ENCODE data around the gene ARL14. TPM values are rescaled to one million over a fixed set of nuclear protein-coding genes. Genes with fewer than 3 reads are reported as not detected.

The ARL14 gene
- total RNA-seq, 1 donor from 2014 or later: not detected

DNA sequence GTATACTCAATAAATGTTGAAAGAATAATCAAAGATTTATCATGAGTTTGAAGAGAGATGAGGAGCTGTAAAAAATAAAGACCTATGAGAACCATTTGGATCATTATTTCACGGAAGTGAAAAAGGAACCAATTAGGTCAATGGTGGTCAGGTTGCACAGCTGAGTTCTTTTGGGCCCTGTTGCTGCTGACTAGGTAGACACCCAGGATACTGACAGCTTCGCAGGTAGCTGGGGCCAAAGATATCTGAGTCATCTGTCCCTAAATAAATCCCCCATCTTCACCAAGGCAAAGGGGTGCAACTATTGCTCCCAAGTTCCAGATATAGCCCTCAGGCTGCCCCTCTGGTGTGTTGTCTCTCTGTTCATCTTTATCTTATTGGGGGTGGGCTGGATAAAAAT, 5.0 kb upstream of the ARL14 start:
- H2AFZ ChIP-seq (replicated peaks): no peak overlapping the region
- DNase-seq (ENCODE audit: low spot score): no peak
- no peak overlapping the region for H3K4me2 ChIP-seq
- Mint-ChIP-seq H3K27ac (no peak overlapping the region), H3K36me3 (no peaks in the 10 kb centered on the region), H3K4me3 (no peak overlapping the region), H3K9me3 (no peaks in the 10 kb centered on the region), H3K4me1 (peaks cover 14% of the 10 kb centered on the region), H3K27me3 (ENCODE audit: insufficient read depth, low read depth) (no peaks in the 10 kb centered on the region)
- H4K20me1 ChIP-seq (ENCODE audit: low read depth): no peaks in the 10 kb centered on the region
- no peak overlapping the region for H3K4me3 ChIP-seq
- H3K79me2 ChIP-seq (ENCODE audit: low read depth): no peaks in the 10 kb centered on the region
- no peaks in the 10 kb centered on the region for H3K9me3 ChIP-seq (ENCODE audit: low read depth)
- H3K27ac ChIP-seq: no peak overlapping the region
- H3K36me3 ChIP-seq: no peaks in the 10 kb centered on the region
- H3K9ac ChIP-seq: no peak overlapping the region
- no peaks in the 10 kb centered on the region for H3K27me3 ChIP-seq
- H3F3A ChIP-seq (ENCODE audit: low read depth): peaks cover 13% of the 10 kb centered on the region
- peaks cover 9% of the 10 kb centered on the region for H3K4me1 ChIP-seq
- no peak for TF ChIP-seq EZH2phosphoT487 (IDR thresholded peaks at IDR 0.05)
- no peak for TF ChIP-seq EZH2 (IDR thresholded peaks at IDR 0.05)
- TF ChIP-seq, protein P1, sequence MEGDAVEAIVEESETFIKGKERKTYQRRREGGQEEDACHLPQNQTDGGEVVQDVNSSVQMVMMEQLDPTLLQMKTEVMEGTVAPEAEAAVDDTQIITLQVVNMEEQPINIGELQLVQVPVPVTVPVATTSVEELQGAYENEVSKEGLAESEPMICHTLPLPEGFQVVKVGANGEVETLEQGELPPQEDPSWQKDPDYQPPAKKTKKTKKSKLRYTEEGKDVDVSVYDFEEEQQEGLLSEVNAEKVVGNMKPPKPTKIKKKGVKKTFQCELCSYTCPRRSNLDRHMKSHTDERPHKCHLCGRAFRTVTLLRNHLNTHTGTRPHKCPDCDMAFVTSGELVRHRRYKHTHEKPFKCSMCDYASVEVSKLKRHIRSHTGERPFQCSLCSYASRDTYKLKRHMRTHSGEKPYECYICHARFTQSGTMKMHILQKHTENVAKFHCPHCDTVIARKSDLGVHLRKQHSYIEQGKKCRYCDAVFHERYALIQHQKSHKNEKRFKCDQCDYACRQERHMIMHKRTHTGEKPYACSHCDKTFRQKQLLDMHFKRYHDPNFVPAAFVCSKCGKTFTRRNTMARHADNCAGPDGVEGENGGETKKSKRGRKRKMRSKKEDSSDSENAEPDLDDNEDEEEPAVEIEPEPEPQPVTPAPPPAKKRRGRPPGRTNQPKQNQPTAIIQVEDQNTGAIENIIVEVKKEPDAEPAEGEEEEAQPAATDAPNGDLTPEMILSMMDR (IDR thresholded peaks at IDR 0.05): no peak

DNA sequence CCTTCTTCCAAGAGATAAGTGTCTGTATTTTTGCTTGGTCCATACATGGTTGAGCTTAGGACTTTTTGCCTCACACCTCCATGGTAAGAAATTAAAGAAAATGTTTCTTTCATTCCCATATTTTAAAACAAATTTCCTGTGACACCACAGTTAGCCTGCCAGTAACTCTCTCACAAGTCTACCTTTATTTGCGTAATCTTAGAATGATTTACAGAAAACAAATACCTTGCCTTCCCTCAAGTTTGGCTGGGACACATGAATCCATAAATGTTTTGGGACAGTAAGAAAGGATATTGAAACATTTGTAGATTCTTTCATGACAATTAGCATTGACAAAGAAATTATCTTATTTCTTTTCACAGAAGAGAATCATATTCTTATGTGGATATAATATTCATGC, 3.8 kb upstream of the ARL14 start:
- no peaks in the 10 kb centered on the region for H3K27me3 Mint-ChIP-seq (ENCODE audit: insufficient read depth, low read depth)
- H3K4me1 Mint-ChIP-seq: peaks cover 20% of the 10 kb centered on the region
- no peaks in the 10 kb centered on the region for H3K36me3 Mint-ChIP-seq

DNA sequence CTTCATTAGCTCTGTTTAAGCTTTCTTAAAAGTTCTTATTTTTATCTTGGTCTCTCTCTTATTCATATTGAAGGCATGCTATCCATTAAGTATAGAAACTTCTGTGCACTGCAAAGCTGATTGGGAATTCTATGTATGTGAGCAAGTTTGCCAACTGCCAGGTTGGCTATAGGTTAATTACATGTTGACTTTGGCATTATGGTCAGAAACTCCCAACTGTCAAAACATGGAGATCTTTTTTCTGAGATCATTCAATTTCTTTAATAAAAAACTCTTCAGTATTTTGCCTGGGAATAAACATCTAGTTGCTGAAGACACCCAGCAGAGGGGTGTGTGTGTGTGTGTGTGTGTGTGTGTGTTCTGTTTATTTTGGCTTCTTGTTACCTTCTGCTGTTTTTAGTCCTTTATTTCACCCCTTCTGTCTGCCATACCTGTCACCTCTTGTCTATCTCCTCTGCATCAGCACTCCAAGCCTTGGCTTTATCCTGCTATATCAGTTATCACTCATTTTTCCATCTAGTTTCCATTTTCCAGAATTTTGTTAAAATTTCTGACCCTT, 1.3 kb upstream of the ARL14 start:
- Mint-ChIP-seq H3K9me3 (no peaks in the 10 kb centered on the region), H3K4me1 (peaks cover 22% of the 10 kb centered on the region), H3K27ac (no peak overlapping the region), H3K4me3 (no peak overlapping the region), H3K36me3 (no peaks in the 10 kb centered on the region), H3K27me3 (ENCODE audit: insufficient read depth, low read depth) (no peaks in the 10 kb centered on the region)
- Histone ChIP-seq H3K4me2 (no peak overlapping the region), H3K9me3 (ENCODE audit: low read depth) (no peaks in the 10 kb centered on the region), H3K9ac (no peak overlapping the region), H3K27ac (no peak overlapping the region), H3K4me3 (no peak overlapping the region), H3K27me3 (no peaks in the 10 kb centered on the region), H3K4me1 (peaks cover 12% of the 10 kb centered on the region), H2AFZ (replicated peaks) (no peak overlapping the region), H4K20me1 (ENCODE audit: low read depth) (no peaks in the 10 kb centered on the region), H3F3A (ENCODE audit: low read depth) (no peaks in the 10 kb centered on the region), H3K79me2 (ENCODE audit: low read depth) (no peaks in the 10 kb centered on the region), H3K36me3 (no peaks in the 10 kb centered on the region)
- no peak for DNase-seq (ENCODE audit: low spot score)
- TF ChIP-seq EZH2 (IDR thresholded peaks at IDR 0.05) (no peak), EZH2phosphoT487 (IDR thresholded peaks at IDR 0.05) (no peak)
- TF ChIP-seq, protein P1 (IDR thresholded peaks at IDR 0.05): no peak

More for the DNA sequence above, 3.8 kb upstream of the ARL14 start:
- Histone ChIP-seq H3K9ac (no peak overlapping the region), H3K4me1 (peaks cover 14% of the 10 kb centered on the region), H4K20me1 (ENCODE audit: low read depth) (no peaks in the 10 kb centered on the region), H3K9me3 (ENCODE audit: low read depth) (no peaks in the 10 kb centered on the region), H3K79me2 (ENCODE audit: low read depth) (no peaks in the 10 kb centered on the region), H3F3A (ENCODE audit: low read depth) (peaks cover 5% of the 10 kb centered on the region), H3K36me3 (no peaks in the 10 kb centered on the region), H3K4me3 (no peak overlapping the region), H3K4me2 (no peak overlapping the region), H2AFZ (replicated peaks) (no peak overlapping the region), H3K27me3 (no peaks in the 10 kb centered on the region), H3K27ac (no peak overlapping the region)
- H3K4me3 Mint-ChIP-seq: no peak overlapping the region
- TF ChIP-seq EZH2 (IDR thresholded peaks at IDR 0.05): no peak
- no peak for TF ChIP-seq EZH2phosphoT487 (IDR thresholded peaks at IDR 0.05)
- TF ChIP-seq, protein P1 (IDR thresholded peaks at IDR 0.05): no peak
- no peak overlapping the region for H3K27ac Mint-ChIP-seq
- no peaks in the 10 kb centered on the region for H3K9me3 Mint-ChIP-seq
- no peak for DNase-seq (ENCODE audit: low spot score)
